Motor neuron (in vitro differentiated cells): ENCODE data around the gene DLGAP1. TPM values are rescaled to one million over a fixed set of nuclear protein-coding genes. Genes with fewer than 3 reads are reported as not detected.
"Not testable (repeated sequence)": the region's sequence is repeated elsewhere in the genome, so short reads cannot be mapped to it uniquely, and the experiment has no call there.

Experiments used
- ATAC-seq, 8 experiments: fragments of 200-7000 bp; cut with Tn5 transposase; replicated peaks in 6 of 8; 2 replicates each; pipeline ENCODE4 v1.8.0; 2021; ENCODE audit warnings: mild to moderate bottlenecking in 8 of 8, moderate library complexity in 8 of 8
- H3K27ac ChIP-seq, 2 donors: fragments of 250-450 bp; sonication (Bioruptor Pico); 2 replicates each; pipeline ENCODE4 v1.9.0; 2021; ENCODE audit warnings: antibody characterized with exemption in 2 of 2, mild to moderate bottlenecking in 2 of 2, moderate library complexity in 1 of 2
- H3K4me1 ChIP-seq, 2 donors: fragments of 250-450 bp; sonication (Bioruptor Pico); replicated peaks in 1 of 2; 2 replicates each; pipeline ENCODE4 v1.6.1; 2021; ENCODE audit warnings: antibody characterized with exemption in 2 of 2, mild to moderate bottlenecking in 2 of 2, moderate library complexity in 1 of 2
- H3K4me3 ChIP-seq, 5 donors: fragments of 250-450 bp; sonication (Bioruptor Pico); 2 replicates each; pipeline ENCODE4 v1.9.0; 2021; ENCODE audit warnings: antibody characterized with exemption in 5 of 5, mild to moderate bottlenecking in 5 of 5, moderate library complexity in 4 of 5
- WGBS, 10 experiments: fragments of 450-650 bp; shearing (Covaris generic); methylation state at CpG; one replicate each; pipeline ENCODE4 v1.0.0; 2022; 5-methylcytosine and 5-hydroxymethylcytosine counted together
- in situ Hi-C, 9 experiments: fragments of 400-800 bp; cut with MboI; loops; one replicate each; pipeline ENCODE4 v1.15.0; 2021; ENCODE audit warnings: low sequenced_read_pairs in 9 of 9, low pct_unique_long_range_greater_than_20kb in 2 of 9; ENCODE audit not compliant: unreplicated experiment in 9 of 9
- total RNA-seq, 8 experiments: library from RNA; unstranded; fragments of 300-600 nt; gene quantifications; 2 replicates each; pipeline versions ENCODE4 v1.2.3 to v1.2.4, GENCODE V29; 2022

Gene DLGAP1
- total RNA-seq, 8 experiments from 2014 or later, result 0.36 to 38.2 (median 16.6) TPM

DNA sequence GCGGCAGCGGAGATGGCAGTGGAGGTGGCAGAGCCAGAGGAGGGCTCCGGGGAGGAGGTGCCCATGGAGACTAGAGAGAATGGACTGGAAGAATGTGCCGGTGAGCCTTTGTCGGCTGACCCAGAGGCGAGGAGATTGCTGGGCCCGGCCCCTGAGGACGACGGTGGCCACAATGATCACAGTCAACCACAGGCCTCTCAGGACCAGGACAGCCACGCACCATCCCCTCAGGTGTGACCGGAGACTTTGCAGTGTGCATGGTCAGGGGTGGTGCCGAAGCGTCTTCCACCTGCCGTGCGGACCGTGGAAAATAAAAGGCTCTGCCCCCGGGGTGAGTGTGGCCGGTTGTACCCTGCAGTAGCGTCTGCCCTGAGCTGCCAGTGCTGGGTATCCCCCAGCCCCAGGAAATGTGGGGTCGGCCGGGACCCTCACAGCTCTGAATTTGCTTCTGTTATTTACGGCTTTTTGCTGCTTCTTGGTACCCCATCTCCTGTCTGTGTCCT lies 874.5 kb downstream of the DLGAP1 start:
- H3K4me1 ChIP-seq, H3K27ac ChIP-seq: not testable (repeated sequence)
- in situ Hi-C loops, result loop anchor here in 5 of 9 experiments (10.0 to 25.0 kb wide), 4 partner anchors 116 to 296 kb away; partner anchors contain the start of gene TGIF1 (in 3 of the 5)

DNA sequence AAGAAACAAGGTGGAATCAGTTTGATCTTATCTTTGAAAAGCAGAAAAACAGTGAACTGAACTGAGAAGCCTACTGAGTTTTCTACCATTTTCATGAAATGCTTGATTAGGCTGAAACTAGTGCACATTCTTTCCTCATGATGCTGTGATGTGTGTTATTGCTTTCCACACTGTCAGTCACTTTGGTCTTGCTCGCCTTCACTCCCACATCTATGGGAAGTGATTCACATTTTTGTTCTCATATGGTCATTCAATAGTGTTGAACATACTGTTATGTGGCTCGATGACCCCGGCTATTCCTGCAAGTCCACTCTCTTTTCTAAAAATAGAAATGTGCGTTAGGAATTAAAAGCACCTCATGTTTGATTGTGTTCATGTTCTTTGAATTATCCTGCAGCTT lies 875.4 kb downstream of the DLGAP1 start:
- Histone ChIP-seq H3K27ac (no peak overlapping the region), H3K4me1 (no peaks in the 10 kb centered on the region), H3K4me3 (no peak overlapping the region)
- in situ Hi-C loops, result loop anchor here in 5 of 9 experiments (10.0 to 25.0 kb wide), 4 partner anchors 115 to 295 kb away; partner anchors contain the start of gene TGIF1 (in 3 of the 5)
- WGBS, 10 experiments, result 0 to 100% (median 83%) methylated on average over 1 to 4 of the region's 4 CpGs; no CpG with 5 or more reads in 1 of the 10 experiments
- ATAC-seq, result peak in 5 of 8 experiments; percentile 22 to 89 (median 41)

More for the DNA sequence above, 874.5 kb downstream of the DLGAP1 start:
- H3K4me3 ChIP-seq, ATAC-seq: not testable (repeated sequence)
- 80 to 100% (median 80%) methylated on average over 1 to 3 of the region's 22 CpGs; no CpG with 5 or more reads in 7 of the 10 experiments for WGBS, 10 experiments

DNA sequence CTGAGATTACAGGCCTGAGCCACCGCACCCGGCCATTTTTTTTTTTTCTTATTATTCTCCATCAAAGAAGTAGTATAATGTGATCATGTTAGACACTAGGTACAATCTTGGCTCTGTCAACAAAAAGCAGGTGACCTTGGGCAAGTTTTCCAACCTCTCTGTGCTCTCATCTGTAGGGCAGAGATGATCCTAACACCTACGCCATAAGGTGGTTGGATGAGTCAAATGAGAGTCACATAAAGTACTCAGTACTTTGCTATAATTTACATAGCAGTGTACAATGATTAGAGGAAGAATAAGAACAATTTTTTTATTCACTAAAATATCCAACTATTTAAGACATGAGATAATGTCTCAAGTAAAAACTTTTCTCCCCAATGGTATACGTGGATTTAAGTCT lies 876.5 kb downstream of the DLGAP1 start:
- no peak for ATAC-seq
- WGBS, 10 experiments, result 83 to 100% (median 95%) methylated on average over 1 to 4 of the region's 4 CpGs; no CpG with 5 or more reads in 1 of the 10 experiments
- in situ Hi-C loops, result loop anchor here in 4 of 9 experiments (25.0 kb wide), 2 partner anchors 116 to 291 kb away; partner anchors contain the start of gene TGIF1 (in 3 of the 4)
- no peaks in the 10 kb centered on the region for H3K4me1 ChIP-seq
- no peak overlapping the region for H3K4me3 ChIP-seq
- no peak overlapping the region for H3K27ac ChIP-seq

DNA sequence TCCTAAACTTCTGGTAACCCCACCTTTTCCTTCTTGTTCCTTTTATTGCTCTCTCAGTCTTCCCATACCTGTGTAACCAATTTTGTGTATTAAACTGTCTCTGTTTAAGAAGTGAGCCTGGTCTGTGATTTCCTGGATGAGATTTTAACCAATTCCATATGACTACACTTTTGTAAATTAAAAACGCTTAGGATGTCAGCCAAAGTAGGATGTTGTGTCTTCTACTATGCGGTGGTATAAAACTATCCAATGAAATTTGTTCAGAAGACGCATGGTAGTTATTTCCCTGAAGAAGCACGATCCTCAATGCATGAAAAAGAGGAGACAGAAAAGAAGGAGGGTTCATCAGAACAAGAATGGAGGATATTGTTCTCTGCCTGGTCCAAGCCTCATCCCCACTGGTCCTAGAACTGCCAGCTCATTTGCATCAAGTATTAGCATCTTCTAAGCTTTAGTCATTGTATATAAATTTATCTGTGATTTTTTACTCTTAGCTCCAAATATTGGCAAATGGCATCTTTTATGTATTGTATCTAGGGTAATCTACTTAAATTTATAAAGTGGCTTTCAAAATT lies 877.7 kb downstream of the DLGAP1 start:
- WGBS, 10 experiments, result 34 to 100% (median 65%) methylated on average over 1 to 4 of the region's 4 CpGs; no CpG with 5 or more reads in 2 of the 10 experiments
- Histone ChIP-seq H3K4me3 (no peak overlapping the region), H3K4me1 (no peaks in the 10 kb centered on the region), H3K27ac (no peak overlapping the region)
- in situ Hi-C loops, result loop anchor here in 4 of 9 experiments (25.0 kb wide), 2 partner anchors 115 to 290 kb away; partner anchors contain the start of gene TGIF1 (in 3 of the 4)
- ATAC-seq, result no peak

DNA sequence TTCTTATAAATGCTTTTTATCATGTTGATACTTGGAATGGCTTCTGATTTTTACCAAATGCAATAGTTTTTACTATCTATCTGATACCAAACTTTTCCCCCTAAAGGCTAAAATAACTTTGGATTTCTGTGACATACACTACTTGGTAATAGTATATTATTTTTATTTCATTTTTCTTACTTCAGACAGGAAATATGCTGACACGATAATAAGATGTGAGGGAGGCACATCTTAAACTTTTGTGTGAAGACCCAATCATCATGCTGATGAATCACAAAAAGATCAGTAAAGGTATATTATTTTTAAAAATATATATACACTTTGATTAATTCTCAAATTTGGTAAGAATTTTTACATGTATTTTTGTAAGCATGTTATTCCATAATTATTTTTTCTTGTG lies 882.3 kb downstream of the DLGAP1 start:
- in situ Hi-C loops, result no loop called here
- Histone ChIP-seq H3K4me1 (no peaks in the 10 kb centered on the region), H3K27ac (no peak overlapping the region), H3K4me3 (no peak overlapping the region)
- 45 to 100% (median 95%) methylated on average over 1 of the region's 1 CpG for WGBS, 10 experiments
- ATAC-seq, result no peak

DNA sequence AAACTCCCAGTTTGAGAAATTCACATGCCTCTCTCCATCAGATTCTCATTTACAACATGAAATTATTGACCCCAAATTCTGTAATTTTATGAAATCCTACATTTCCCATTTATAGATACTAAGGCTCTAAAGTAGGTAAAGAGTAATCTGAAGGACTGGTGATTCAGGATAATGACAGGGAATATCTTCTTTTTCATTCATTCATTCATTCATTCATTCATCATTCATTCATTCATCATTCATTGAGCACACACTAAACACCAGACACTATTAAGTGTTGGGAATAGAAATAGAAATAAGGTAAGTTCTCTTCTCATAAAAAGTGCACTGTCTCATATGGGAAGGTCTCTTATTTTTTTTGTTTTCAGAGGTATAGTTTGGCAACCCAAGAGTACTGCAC lies 888.3 kb downstream of the DLGAP1 start:
- no peaks in the 10 kb centered on the region for H3K4me1 ChIP-seq
- H3K27ac ChIP-seq, result no peak overlapping the region
- in situ Hi-C loops, result no loop called here
- no peak for ATAC-seq
- no peak overlapping the region for H3K4me3 ChIP-seq

DNA sequence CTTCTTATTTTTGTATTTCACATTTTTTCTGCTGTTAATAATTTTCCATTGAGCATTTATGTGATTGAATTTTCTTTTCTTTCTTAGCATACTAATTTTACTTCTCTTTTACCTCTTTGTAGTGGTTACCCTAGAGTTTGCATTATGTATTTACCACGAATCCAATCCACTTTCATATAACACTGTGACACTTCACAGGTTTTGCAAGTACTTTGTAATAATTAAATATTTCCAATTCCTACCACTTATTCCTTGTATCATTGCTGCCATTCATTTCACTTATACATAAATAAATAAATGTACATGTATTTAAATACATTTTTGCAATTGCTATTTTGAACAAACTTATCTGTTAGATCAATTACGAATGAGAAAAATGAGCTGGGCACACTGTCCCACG lies 894.4 kb downstream of the DLGAP1 start:
- 0 to 96% (median 75%) methylated on average over 1 to 3 of the region's 3 CpGs; no CpG with 5 or more reads in 1 of the 10 experiments for WGBS, 10 experiments

DNA sequence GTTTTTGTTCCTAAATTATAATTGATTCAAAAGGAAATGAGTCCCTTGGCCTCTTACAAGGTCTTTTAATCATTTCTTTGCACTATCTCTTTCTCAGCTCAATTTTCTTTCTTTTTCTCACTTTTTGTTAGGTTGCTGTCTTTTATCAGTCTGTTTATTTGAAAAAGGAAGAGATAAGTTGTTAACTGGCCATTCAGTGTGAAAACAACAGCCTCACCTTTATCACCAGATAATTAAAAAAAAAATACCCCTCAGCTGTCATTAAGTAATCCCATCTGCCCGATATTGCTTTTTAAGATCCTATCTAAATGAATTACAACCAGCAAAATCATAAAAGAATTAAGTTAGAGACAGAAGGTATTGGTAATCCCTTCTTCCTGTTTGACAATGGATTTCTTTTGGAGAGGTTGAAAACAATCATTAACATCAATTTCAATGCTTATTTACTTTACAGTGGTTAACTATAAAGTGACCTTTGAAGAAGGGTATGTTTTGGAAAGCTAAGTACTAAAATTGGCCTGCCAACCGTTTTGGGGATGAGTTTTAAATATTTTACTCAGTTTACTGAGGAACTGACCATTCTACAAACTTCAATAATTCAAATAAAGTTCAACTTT lies 900.2 kb downstream of the DLGAP1 start:
- Histone ChIP-seq H3K27ac (no peak overlapping the region), H3K4me3 (no peak overlapping the region), H3K4me1 (peaks cover 0 to 3% of the 10 kb centered on the region in 2 donors)
- no peak for ATAC-seq
- WGBS, 10 experiments, result 0 to 45% (median 29%) methylated on average over 1 to 2 of the region's 2 CpGs; no CpG with 5 or more reads in 1 of the 10 experiments
- in situ Hi-C loops, result no loop called here

More for the DNA sequence above, 894.4 kb downstream of the DLGAP1 start:
- peak in 2 of 8 experiments; percentile 50 to 92 for ATAC-seq
- Histone ChIP-seq H3K4me3 (no peak overlapping the region), H3K27ac (no peak overlapping the region), H3K4me1 (no peaks in the 10 kb centered on the region)
- in situ Hi-C loops, result no loop called here

DNA sequence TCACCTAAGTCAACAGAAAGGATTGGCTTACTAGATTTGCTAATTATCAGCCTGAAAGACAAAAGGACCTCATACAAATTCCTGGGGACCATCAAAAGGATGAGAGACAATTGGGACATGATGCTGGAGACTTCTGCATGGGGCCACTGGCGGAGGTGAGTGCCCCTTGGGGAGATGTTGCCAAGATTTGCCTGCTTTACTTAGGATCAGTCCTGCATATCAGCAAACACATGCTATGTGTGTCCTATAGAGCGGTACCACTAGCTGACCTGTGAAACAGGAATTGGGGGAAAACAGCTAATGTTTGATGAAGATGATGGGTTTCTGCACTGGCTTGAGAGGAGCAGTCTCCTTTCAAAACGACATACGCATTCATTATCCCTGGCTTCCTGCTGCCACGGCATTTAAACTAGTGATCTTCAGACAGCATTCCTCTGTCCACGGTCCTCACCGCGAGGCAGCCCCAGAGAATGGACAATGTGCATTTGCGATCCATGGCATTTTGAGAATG lies 901.0 kb downstream of the DLGAP1 start:
- no peak overlapping the region for H3K4me3 ChIP-seq
- in situ Hi-C loops, result no loop called here
- peak in 2 of 8 experiments; percentile 32 to 72 for ATAC-seq
- 36 to 89% (median 54%) methylated on average over 1 to 7 of the region's 9 CpGs; no CpG with 5 or more reads in 2 of the 10 experiments for WGBS, 10 experiments
- no peak overlapping the region for H3K27ac ChIP-seq
- peaks cover 0 to 3% of the 10 kb centered on the region in 2 donors for H3K4me1 ChIP-seq

DNA sequence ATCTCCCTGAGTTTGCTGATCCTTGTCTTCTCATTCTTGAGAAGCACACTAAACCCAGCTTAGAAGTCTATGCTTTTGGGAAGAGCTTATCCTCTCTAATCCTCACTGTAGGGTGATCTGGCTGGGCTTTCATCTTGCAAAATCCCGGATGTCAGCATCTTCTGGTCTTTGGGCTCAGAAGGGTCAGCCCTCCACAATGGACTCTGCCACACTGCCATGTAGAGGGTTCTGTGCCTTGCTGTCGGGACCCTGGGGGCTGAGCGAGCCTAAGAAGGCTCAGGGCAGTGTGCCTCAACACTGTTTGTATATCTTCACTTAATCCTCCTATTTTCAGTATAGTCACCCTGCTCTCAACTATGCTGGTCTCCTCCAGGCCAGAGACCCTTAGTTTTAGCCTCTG lies 902.8 kb downstream of the DLGAP1 start:
- peaks cover 0 to 3% of the 10 kb centered on the region in 2 donors for H3K4me1 ChIP-seq
- in situ Hi-C loops, result no loop called here

DNA sequence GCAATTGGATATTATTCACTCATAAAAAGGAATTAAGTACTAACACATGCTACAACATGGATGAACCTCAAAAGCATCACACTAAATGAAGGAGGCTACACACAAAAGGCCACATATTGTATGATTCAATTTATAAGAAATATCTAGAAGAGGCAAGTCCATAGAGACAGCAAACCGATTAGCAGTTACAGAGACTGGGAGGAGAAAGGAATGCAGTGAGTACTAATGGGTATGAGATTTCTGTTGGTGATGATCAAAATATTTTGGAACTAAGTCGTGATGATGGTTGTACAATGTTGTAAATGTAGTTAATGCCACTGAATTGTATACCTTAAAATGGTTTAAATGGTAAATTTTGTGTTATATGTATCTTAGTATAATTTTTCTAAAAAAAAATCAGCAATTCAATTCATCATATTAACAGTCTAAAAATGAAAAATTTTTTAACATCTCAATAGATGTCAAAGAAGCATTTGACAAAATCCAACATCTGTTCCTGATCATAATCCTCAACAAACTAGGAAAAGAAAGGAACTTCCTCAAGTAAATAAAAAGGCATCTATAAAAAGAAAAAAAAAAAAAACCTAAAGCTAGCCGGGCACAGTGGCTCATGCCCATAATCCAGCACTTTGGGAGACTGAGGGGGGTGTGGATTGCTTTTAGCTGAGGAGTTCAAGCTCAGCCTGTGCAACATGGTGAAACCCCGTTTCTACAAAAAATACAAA lies 907.1 kb downstream of the DLGAP1 start:
- H3K4me3 ChIP-seq, result no peak overlapping the region
- WGBS, 10 experiments, result 7 to 100% (median 74%) methylated on average over 1 to 4 of the region's 4 CpGs
- in situ Hi-C loops, result no loop called here
- no peak for ATAC-seq
- no peaks in the 10 kb centered on the region for H3K4me1 ChIP-seq
- no peak overlapping the region for H3K27ac ChIP-seq

More for the DNA sequence above, 902.8 kb downstream of the DLGAP1 start:
- no peak for ATAC-seq
- Histone ChIP-seq H3K4me3 (no peak overlapping the region), H3K27ac (no peak overlapping the region)
- WGBS, 10 experiments, result 50 to 100% (median 83%) methylated on average over 1 to 3 of the region's 3 CpGs; no CpG with 5 or more reads in 4 of the 10 experiments

DNA sequence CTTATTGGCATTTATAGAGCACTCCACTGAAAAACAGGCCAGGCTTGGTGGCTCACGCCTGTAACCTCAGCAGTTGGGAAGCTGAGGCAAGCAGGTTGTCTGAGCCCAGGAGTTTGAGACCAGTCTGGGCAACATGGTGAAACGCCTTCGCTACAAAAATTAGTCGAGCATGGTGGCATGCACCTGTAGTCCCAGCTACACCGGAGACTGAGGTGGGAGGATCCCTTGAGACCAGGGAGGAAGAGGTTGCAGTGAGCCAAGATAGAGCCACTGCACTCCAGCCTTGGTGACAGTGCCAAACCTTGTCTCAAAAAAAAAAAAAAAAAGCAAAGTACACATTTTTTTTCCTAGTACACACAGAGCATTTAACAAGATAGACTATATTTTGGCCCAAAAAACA lies 909.0 kb downstream of the DLGAP1 start:
- Histone ChIP-seq H3K4me3 (no peak overlapping the region), H3K27ac (no peak overlapping the region), H3K4me1 (no peaks in the 10 kb centered on the region)
- in situ Hi-C loops, result no loop called here
- ATAC-seq, result no peak
- 90 to 100% (median 100%) methylated on average over 1 to 5 of the region's 5 CpGs; no CpG with 5 or more reads in 2 of the 10 experiments for WGBS, 10 experiments
